Measurements from ENCODE around the gene ATP2B2.

The ATP2B2 gene

DNA sequence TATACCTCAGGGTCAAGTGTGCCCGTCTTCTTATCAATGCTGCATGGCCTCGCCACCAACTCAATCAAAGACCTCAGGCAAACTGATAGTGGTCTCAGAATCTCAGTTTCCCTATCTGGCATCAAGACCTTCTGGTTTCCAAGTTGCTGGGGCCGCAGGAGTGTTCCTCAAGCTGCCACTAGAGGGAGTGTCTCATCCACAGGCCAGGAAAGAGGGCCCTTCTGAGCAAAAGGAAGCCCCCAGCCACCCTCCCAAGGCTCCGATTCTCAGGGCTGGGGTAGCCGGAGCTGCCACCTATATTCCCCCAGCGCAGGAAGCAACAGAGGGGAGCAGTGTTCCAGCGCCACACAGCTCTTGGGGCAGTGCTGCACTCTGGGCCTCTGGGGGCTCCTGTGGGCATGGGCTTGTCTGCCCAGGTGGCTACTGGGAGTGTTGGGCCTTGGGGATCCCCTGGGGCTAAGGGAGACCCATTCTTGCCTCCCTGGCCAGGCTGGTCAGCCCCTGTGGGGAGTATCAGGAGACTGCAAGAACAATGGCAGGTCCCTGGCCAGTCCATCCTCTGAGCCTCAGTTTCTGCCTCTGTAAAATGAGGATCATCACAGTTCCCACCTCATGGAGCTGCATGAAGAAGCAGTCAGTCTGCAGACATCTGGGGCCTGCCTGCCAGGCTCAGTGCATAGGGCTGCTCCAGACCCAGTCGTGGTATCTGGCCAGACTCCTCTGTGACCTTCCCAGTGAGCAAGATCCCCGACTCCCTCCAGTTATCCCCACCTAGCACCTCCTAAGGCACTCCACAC is 161.0 kb downstream of the ATP2B2 start:
- peak; percentile 17 to 33 for DNase-seq (ENCODE audit: low read depth in 2 of 2)

- no peak for DNase-seq (ENCODE audit: low read depth in 2 of 2)
These were observed 161.9 kb downstream of the ATP2B2 start for GRCh38 chr3:10343526-10343925.

DNA sequence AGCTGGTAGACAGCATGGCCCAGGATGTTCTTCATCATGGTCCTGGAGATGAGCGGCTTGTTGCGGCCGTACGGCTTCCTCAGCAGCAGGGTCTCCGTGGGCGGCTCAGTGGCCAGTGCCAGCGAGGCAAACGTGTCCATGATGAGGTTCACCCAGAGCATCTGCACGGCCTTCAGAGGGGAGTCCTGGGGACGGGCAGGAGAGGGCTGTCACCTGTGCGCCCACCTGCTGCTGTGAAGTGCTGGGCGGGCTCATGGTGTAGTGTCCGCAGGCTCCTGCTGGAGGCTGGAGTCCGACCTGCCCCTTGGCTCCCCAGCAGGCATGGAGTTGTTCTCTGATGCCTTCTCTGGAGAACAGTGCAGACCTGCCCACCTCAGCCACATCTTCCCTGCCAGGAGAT is 162.6 kb downstream of the ATP2B2 start:
- no peak for DNase-seq (ENCODE audit: low read depth in 2 of 2)

DNA sequence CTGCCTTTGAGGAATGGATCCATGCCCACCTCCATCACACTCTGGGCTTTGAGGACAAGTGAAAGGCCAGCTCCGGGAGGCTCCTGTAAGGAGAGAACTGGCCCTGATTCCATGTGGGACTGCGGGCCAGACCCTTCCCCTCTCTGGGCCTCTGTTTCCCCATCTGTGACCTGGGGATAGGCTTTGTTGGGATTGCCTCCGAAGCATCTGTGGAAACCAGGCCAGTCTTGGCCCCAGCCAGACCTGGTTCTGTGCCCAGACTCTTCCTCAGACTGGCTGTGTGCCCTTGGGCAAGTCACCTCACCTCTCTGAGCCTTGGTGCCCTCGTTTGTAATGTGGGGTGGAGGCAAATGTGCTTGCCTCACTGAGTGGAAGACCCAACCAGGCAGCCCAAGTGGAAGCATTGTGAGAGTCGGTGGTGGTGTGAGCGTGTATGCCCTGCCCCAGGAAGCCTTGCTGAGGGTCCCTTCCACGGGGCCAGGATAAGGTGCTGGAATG is 163.4 kb downstream of the ATP2B2 start:
- no peak for DNase-seq (ENCODE audit: low read depth in 2 of 2)

GRCh38 chr3:10340476-10340875 is 164.9 kb downstream of the ATP2B2 start:
- DNase-seq (ENCODE audit: low read depth in 2 of 2): no peak

- DNase-seq (ENCODE audit: low read depth in 2 of 2): no peak
These were observed 165.3 kb downstream of the ATP2B2 start for GRCh38 chr3:10340046-10340445.

GRCh38 chr3:10339376-10339955 is 165.9 kb downstream of the ATP2B2 start:
- no peak for DNase-seq (ENCODE audit: low read depth in 2 of 2)

DNA sequence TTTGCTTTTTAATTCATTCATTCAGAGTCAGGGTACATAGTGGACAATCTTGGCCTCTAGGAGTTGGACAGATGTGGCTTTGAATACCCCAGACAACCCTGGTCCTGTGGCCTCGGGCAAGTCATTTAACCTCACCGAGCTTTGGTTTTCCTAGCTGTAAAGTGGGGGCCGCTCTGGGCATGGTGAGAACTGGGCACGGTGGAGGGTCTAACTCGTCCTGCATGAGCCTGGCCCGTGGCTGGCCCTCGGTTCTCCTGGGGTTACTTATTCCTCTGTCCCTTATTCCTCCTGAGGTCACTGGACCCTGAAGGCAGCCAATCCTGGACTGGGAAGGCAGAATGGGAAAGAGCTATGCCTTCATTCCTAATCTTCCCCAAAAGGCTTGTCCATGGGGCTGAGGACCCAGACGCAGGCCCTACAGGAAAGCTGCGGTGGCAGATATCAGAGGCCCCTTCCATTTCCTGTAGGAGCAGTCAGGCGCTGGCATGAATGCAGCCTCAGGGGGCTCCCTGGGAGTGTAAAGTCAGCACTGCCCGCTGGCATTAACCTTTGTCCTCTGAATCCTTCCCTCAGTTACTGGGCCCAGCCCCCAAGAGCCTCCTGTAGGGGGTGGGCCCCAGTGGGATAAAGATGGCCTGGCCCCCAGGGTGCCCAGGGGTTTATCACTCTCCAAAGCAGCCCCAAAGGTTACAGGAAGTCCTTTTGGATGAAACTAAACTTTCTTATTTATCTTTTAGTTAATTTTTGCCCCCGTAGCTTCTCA is 166.6 kb downstream of the ATP2B2 start:
- DNase-seq (ENCODE audit: low read depth in 2 of 2): no peak

DNA sequence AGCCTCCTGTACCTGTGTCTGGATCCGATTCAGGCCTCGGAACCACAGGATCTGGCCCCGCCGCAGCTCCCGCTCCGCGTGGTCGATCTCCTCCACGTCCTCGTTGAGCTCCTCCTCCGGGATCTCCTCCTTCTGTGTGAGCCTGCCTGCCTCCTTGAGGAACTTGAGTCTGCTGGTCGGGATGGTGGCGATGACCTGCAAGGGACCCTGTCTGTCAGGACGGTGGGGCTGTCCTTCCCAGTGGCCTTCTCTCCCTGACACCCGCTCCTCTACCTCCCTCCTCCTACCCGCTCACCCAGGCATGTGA is 167.3 kb downstream of the ATP2B2 start:
- no peak for DNase-seq (ENCODE audit: low read depth in 2 of 2)

DNA sequence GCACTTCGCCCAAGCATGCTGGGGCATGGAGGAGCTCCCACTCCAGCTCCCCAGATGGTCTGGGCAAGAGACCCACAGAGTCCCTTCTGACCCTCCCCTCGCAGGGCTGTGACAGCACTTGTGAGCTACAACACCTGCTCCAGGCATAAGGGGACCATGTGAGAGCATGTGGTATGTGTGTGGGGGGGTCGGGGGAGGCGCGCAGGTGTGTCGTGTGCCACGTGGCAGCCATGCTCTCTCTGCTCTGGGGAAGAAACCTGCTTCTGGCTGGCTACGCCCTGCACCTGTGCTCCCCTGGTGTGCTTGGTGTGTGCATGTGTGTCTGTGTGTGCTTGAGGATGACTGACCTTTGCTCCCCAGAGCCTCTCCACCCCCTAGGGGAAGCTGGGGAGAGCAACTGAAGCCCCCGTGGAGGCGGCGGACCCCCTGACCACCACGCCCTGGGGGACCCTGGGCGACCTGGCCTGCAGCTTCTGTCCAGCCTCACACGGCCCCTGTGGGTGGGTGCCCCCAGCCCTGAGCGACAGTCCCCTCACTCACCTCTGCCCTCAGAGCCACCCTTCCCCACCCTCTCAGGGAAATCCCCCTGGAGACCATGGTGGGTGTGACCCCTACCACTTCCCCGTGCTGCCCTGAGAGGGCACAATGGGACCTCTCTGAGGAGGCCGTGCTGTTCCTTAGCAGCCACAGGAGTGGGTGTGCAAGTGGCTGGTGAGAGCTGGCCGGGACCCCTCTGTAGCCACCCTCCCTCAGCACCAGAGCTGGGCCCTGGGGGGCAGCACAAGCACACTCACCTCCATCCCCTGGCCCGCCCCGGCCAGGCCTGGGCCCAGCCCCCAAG is 167.8 kb downstream of the ATP2B2 start:
- no peak for DNase-seq (ENCODE audit: low read depth in 2 of 2)

DNA sequence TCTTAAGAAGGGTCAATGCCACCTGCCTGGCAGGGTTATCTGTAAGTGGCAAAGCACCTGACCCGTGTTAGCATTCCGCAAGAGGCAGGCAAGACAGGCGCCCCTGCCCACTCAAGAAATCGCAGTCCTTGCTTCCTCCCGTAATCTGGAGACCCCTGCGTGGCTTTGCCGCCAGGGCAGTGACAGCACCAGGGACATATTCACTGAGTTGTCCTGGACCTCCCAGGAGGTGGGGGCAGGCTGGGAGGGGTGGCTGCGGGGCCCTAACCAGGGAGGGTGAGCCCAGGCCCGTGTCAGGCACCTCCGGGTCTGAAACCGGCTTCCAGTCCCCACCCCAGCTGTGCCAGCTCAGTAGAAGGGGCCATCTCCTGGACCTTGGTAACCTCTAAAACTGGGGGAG is 168.6 kb downstream of the ATP2B2 start:
- DNase-seq (ENCODE audit: low read depth in 2 of 2): no peak

- no peak for DNase-seq (ENCODE audit: low read depth in 2 of 2)
These were observed 169.3 kb downstream of the ATP2B2 start for GRCh38 chr3:10335871-10336622.

- DNase-seq (ENCODE audit: low read depth in 2 of 2): no peak
These were observed 170.1 kb downstream of the ATP2B2 start for GRCh38 chr3:10335190-10335738.

DNA sequence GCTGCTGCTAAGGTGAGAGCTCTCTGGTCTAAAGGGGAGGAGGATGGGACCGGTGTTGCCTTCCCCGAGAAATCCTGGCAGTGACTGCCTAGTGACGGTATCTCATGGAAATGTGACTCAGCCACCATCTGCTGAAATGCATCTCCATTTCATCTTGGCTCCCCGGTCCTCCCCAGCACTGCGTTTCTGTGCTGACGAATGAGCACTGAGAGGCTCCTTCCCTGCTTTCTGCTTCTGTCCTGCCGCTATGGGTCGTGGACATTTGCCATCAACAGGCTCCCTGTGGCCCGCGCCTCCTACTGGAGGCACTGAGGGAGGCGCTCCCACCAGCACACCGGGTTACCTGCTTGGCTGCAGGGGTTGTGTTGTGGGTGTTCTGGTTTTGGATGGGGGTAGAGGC is 170.9 kb downstream of the ATP2B2 start:
- DNase-seq (ENCODE audit: low read depth in 2 of 2): no peak

DNA sequence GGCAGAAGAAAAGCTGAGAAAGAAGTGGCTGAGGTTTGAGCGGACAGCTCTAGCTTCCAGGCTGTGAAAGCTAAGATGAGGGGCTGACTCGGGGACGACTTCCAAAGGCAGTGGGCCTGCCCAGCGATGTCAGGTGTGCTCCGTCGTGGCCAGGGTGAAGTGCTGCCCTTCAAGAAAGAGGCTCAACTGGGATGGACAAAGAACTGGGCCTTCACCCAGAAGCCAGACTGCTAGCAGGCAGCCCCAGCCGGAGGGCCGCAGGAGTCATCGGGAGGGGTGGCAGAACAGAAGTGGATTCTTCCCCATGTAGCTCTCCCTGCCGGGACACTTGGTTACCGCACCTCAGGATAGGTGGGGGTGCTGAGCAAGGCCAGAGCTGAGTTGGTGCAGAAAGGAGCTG is 171.3 kb downstream of the ATP2B2 start:
- DNase-seq (ENCODE audit: low read depth in 2 of 2): no peak

DNA sequence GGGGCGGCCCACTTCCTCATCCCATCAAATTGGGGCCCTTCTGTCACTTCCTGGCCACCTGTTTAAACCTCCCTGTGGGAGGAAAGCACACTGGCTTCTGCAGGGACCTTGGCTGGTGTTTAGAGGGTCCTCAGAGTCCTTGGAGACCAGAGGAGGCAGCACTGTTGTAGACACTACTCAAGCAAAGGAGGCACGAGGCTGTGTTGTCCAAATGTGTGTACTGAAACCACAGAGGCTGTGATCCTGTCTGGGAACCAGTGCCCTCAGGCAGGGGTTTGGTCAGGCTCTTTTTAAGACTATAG is 172.1 kb downstream of the ATP2B2 start:
- no peak for DNase-seq (ENCODE audit: low read depth in 2 of 2)

DNA sequence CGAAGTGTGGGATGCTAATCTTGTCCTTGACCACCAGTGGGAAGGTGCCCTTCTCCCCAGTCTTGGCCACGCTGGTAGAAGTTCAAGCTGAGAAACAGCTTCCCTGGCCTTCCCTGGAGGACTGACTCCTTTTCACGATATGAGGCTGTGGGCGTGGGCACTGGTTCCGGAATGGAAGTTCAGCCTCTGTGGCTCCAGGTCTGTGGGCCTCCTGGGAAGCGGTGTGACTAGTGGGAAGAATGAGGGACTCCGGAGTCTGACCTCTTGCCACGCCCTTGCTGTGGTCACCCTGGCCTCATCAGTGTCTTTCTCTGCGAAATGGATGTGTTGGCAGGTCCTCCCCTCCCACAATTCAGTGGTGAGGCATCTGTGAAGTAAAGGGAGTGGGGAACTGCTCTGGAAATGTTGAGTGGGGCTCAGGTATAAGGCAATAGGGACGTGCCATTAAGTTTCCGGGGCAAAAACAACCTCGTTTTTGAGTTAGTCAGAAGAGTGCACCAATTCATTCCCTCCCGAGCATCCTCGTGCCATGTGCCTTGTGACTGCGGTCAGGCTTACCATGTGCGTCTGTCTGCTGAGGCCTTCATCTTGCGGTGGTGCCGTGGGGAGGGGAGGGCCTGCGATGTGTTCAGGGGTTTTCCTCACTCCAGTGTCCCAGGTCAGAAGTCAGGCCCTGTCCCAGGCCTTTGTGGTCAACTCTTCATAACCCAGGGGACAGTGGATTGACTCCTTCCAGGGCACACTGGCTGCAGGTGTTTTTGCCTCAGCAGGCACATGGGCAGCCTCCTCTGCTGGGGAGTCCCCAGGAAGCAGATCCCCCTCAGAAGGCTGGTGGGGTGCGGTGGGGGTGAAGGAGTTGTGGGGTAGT is 172.7 kb downstream of the ATP2B2 start:
- no peak for DNase-seq (ENCODE audit: low read depth in 2 of 2)

- DNase-seq (ENCODE audit: low read depth in 2 of 2): no peak
These were observed 174.1 kb downstream of the ATP2B2 start for GRCh38 chr3:10331320-10331719.

- DNase-seq (ENCODE audit: low read depth in 2 of 2): no peak
These were observed 175.1 kb downstream of the ATP2B2 start for GRCh38 chr3:10330319-10330718.

DNA sequence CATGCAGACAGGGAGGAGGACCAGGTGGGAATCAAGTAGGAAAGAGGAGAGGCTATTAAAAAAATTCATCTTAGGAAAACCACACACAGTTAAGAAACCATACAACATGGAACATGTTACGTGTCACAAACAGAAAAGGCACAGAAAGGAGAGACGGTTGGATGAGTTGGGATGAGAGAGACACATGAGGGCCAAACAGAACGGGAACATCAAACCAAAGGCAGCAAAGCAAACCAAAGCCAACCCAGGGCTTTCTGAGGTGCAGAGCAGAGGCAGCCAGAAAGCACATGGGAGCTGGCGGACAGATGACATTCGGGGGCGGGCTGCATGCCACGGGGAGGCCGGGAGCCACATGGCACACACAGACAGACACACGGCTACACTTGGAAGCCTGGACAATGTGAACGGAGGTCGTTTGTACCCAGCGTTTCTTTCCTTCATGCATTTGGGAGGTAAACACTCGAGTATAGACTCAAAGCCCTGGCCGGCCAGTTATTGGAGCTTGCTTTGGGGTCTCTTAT is 175.8 kb downstream of the ATP2B2 start:
- no peak for DNase-seq (ENCODE audit: low read depth in 2 of 2)
